Esophagus squamous epithelium (tissue), 4 donors: Measurements from ENCODE around the gene LRP1B.

Experiments
- CTCF ChIP-seq, 6 experiments: fragments of 450-650 bp in 4 of 6; fragments of 200-600 bp in 2 of 6; sonication (generic) in 2 of 6; IDR thresholded peaks; one replicate each; pipeline ENCODE4 v1.5.1; 2016 to 2019; ENCODE audit warnings: antibody characterized with exemption in 6 of 6, mild to moderate bottlenecking in 4 of 6, moderate library complexity in 4 of 6
- POLR2A ChIP-seq, 4 donors: fragments of 450-650 bp; IDR thresholded peaks; one replicate each; pipeline ENCODE4 v1.6.1; 2017; ENCODE audit warnings: antibody characterized with exemption in 4 of 4, mild to moderate bottlenecking in 4 of 4, moderate library complexity in 3 of 4

- no peak for TF ChIP-seq POLR2A (IDR thresholded peaks at IDR 0.05)
- no peak for TF ChIP-seq CTCF (IDR thresholded peaks at IDR 0.05)
These were observed 1930.5 kb downstream of the LRP1B start for GRCh38 chr2:140200307-140200706.
